H9 (cell line): Measurements from ENCODE around the gene TENM3. TPM values are rescaled to one million over a fixed set of nuclear protein-coding genes. Genes with fewer than 3 reads are reported as not detected.

Source experiments
- DNase-seq: peaks from one replicate; pipeline ENCODE4 v3.0.0-alpha.2; 2017
- H2AFZ ChIP-seq: one replicate; pipeline ENCODE4 v1.6.1; 2013; ENCODE audit warnings: mild to moderate bottlenecking, low read length, control low read depth, moderate library complexity
- H2AK5ac ChIP-seq: 2 replicates; pipeline ENCODE4 v1.6.1; 2013; ENCODE audit warnings: low read length, control low read depth, mixed read lengths; ENCODE audit not compliant: insufficient read length
- H2BK120ac ChIP-seq: one replicate; pipeline ENCODE4 v1.6.1; 2013; ENCODE audit warnings: low read depth, mild to moderate bottlenecking, low read length, control low read depth, inconsistent platforms; ENCODE audit not compliant: poor library complexity, severe bottlenecking
- H2BK12ac ChIP-seq: 2 replicates; pipeline ENCODE4 v1.6.1; 2013; ENCODE audit warnings: low read length, control low read depth, mixed read lengths, low read depth; ENCODE audit not compliant: insufficient read length
- H2BK15ac ChIP-seq: 2 replicates; pipeline ENCODE4 v1.6.1; 2013; ENCODE audit warnings: low read depth, low read length, control low read depth
- H2BK20ac ChIP-seq: one replicate; pipeline ENCODE4 v1.6.1; 2013; ENCODE audit warnings: low read depth, mild to moderate bottlenecking, low read length, control low read depth, inconsistent platforms; ENCODE audit not compliant: poor library complexity, severe bottlenecking
- H2BK5ac ChIP-seq: 2 replicates; pipeline ENCODE4 v1.6.1; 2013; ENCODE audit warnings: low read length, control low read depth, mixed read lengths; ENCODE audit not compliant: insufficient read length
- H3K14ac ChIP-seq: 2 replicates; pipeline ENCODE4 v1.6.1; 2013; ENCODE audit warnings: low read length, control low read depth; ENCODE audit not compliant: insufficient read depth
- H3K18ac ChIP-seq: 2 replicates; pipeline ENCODE4 v1.6.1; 2013; ENCODE audit warnings: low read depth, mild to moderate bottlenecking, mixed read lengths, low read length, control low read depth; ENCODE audit not compliant: insufficient read length
- H3K23ac ChIP-seq: 2 replicates; pipeline ENCODE4 v1.6.1; 2013; ENCODE audit warnings: low read length, control low read depth, mixed read lengths, low read depth; ENCODE audit not compliant: insufficient read length
- H3K23me2 ChIP-seq: 2 replicates; pipeline ENCODE4 v1.6.1; 2013; ENCODE audit warnings: low read depth, mild to moderate bottlenecking, mixed read lengths, low read length, control low read depth; ENCODE audit not compliant: insufficient read length, poor library complexity, severe bottlenecking
- H3K27ac ChIP-seq: 2 replicates; pipeline ENCODE4 v1.5.1; 2013; ENCODE audit warnings: low read length, control low read depth, mixed read lengths, low read depth; ENCODE audit not compliant: insufficient read length
- H3K27me3 ChIP-seq: 2 replicates; pipeline ENCODE4 v1.6.1; 2013; ENCODE audit warnings: low read length, control low read depth, inconsistent platforms; ENCODE audit not compliant: insufficient read depth
- H3K4ac ChIP-seq: 2 replicates; pipeline ENCODE4 v1.6.1; 2013; ENCODE audit warnings: low read depth, mild to moderate bottlenecking, control low read depth, inconsistent platforms, low read length, moderate library complexity
- H3K4me1 ChIP-seq: 2 replicates; pipeline ENCODE4 v1.6.1; 2013; ENCODE audit warnings: low read length, control low read depth, inconsistent platforms; ENCODE audit not compliant: insufficient read depth
- H3K4me2 ChIP-seq: 2 replicates; pipeline ENCODE4 v1.6.1; 2013; ENCODE audit warnings: low read length, control low read depth, mixed read lengths; ENCODE audit not compliant: insufficient read length, insufficient read depth
- H3K56ac ChIP-seq: 2 replicates; pipeline ENCODE4 v1.6.1; 2013; ENCODE audit warnings: low read depth, mild to moderate bottlenecking, mixed read lengths, low read length, control low read depth; ENCODE audit not compliant: insufficient read length
- H3K79me1 ChIP-seq: 2 replicates; pipeline ENCODE4 v1.6.1; 2013; ENCODE audit warnings: low read depth, mild to moderate bottlenecking, moderate library complexity, low read length, control low read depth, inconsistent platforms; ENCODE audit not compliant: insufficient read depth, poor library complexity, severe bottlenecking
- H3K79me2 ChIP-seq: 2 replicates; pipeline ENCODE4 v1.6.1; 2013; ENCODE audit warnings: low read length, control low read depth, inconsistent platforms; ENCODE audit not compliant: insufficient read depth
- H3K9ac ChIP-seq: 2 replicates; pipeline ENCODE4 v1.6.1; 2013; ENCODE audit warnings: low read length, control low read depth, mixed read lengths; ENCODE audit not compliant: insufficient read length; ENCODE audit errors: extremely low read depth
- H3K9me3 ChIP-seq: one replicate; pipeline ENCODE4 v1.6.1; 2013; ENCODE audit warnings: low read depth, low read length, inconsistent platforms; ENCODE audit not compliant: control insufficient read depth
- H3T11ph ChIP-seq: one replicate; pipeline ENCODE4 v1.6.1; 2013; ENCODE audit warnings: mild to moderate bottlenecking, low read length, control low read depth, inconsistent platforms
- H4K20me1 ChIP-seq: one replicate; pipeline ENCODE4 v1.6.1; 2013; ENCODE audit not compliant: control insufficient read depth, insufficient read length, insufficient read depth
- H4K5ac ChIP-seq: 2 replicates; pipeline ENCODE4 v1.6.1; 2013; ENCODE audit warnings: low read depth, mild to moderate bottlenecking, mixed read lengths, low read length, control low read depth; ENCODE audit not compliant: insufficient read length
- H4K8ac ChIP-seq: replicated peaks from 2 replicates; pipeline ENCODE4 v1.6.1; 2013; ENCODE audit warnings: low read length, control low read depth, mixed read lengths, low read depth; ENCODE audit not compliant: insufficient read length
- H4K91ac ChIP-seq: 2 replicates; pipeline ENCODE4 v1.6.1; 2013; ENCODE audit warnings: low read depth, mild to moderate bottlenecking, moderate library complexity, mixed read lengths, low read length, control low read depth; ENCODE audit not compliant: insufficient read length
- H3K27ac Mint-ChIP-seq, 3 experiments: 2 replicates in 2 of 3; 3 replicates in 1 of 3; pipeline ENCODE4 v1.8.0; 2020 to 2021; ENCODE audit warnings: mixed read lengths in 3 of 3, mild to moderate bottlenecking in 1 of 3, moderate library complexity in 1 of 3
- H3K27me3 Mint-ChIP-seq: 2 replicates; pipeline ENCODE4 v1.8.0; 2021; ENCODE audit warnings: low read depth, mild to moderate bottlenecking, moderate library complexity, mixed read lengths
- H3K36me3 Mint-ChIP-seq, 3 experiments: 2 replicates in 2 of 3; 3 replicates in 1 of 3; pipeline ENCODE4 v1.8.0; 2020 to 2021; ENCODE audit warnings: low read depth in 3 of 3, mixed read lengths in 3 of 3; ENCODE audit not compliant: insufficient read depth in 1 of 3
- H3K4me1 Mint-ChIP-seq, 2 experiments: 2 replicates each; pipeline ENCODE4 v1.8.0; 2020; ENCODE audit warnings: mixed read lengths in 2 of 2
- H3K4me3 Mint-ChIP-seq, 2 experiments: 2 replicates in 1 of 2; 3 replicates in 1 of 2; pipeline ENCODE4 v1.8.0; 2020 to 2021; ENCODE audit warnings: mild to moderate bottlenecking in 2 of 2, mixed read lengths in 2 of 2, moderate library complexity in 1 of 2
- H3K9me3 Mint-ChIP-seq, 2 experiments: 2 replicates in 1 of 2; 3 replicates in 1 of 2; pipeline ENCODE4 v1.8.0; 2020; ENCODE audit warnings: mild to moderate bottlenecking in 2 of 2, mixed read lengths in 2 of 2, moderate library complexity in 1 of 2
- CTCF ChIP-seq: fragments of 200-600 bp; sonication (generic); conservative IDR thresholded peaks from 3 replicates; pipeline ENCODE4 v1.8.0; 2021; ENCODE audit warnings: antibody characterized with exemption, mild to moderate bottlenecking
- WGBS: extraction: QIAGEN DNeasy Blood & Tissue Kit; methylation state at CpG from one replicate; pipeline ENCODE4 v1.1.7; 2013; ENCODE audit warnings: missing lambda C conversion rate, low lambda C conversion rate, mixed read lengths; ENCODE audit not compliant: insufficient read length; ENCODE audit errors: extremely low coverage; 5-methylcytosine and 5-hydroxymethylcytosine counted together
- total RNA-seq: library from RNA; stranded (reverse); gene quantifications from 2 replicates; pipeline ENCODE4 v1.2.1, GENCODE V29; 2021

Gene TENM3
- total RNA-seq, 1 experiment from 2014 or later, result 49.6 TPM

- H3K27ac ChIP-seq, result no peak overlapping the region
- Mint-ChIP-seq H3K4me1 (no peaks in the 10 kb centered on the region), H3K27ac (no peak overlapping the region), H3K4me3 (no peak overlapping the region), H3K27me3 (no peaks in the 10 kb centered on the region), H3K9me3 (no peaks in the 10 kb centered on the region), H3K36me3 (peaks cover 0 to 8% (median 2%) of the 10 kb centered on the region in 3 experiments; a peak in 5 of 7 replicates)
- H3K23me2 ChIP-seq, result no peaks in the 10 kb centered on the region
- H4K8ac ChIP-seq, result no peak overlapping the region
- H3K4me1 ChIP-seq, result no peaks in the 10 kb centered on the region
- H3K79me2 ChIP-seq, result no peaks in the 10 kb centered on the region
- no peak overlapping the region for H3K14ac ChIP-seq
- H2BK120ac ChIP-seq, result no peak overlapping the region
- no peak overlapping the region for H4K91ac ChIP-seq
- no peak overlapping the region for H2AK5ac ChIP-seq
- no peak overlapping the region for H2BK15ac ChIP-seq
- no peak overlapping the region for H3K18ac ChIP-seq
- DNase-seq, result no peak
- H3K23ac ChIP-seq, result no peak overlapping the region
- no peak overlapping the region for H3K56ac ChIP-seq
- TF ChIP-seq CTCF, result no peak
- no peak overlapping the region for H3K4ac ChIP-seq
- no peak overlapping the region for H2BK12ac ChIP-seq
- no peaks in the 10 kb centered on the region for H3K9me3 ChIP-seq
- WGBS, result no CpG with 5 or more reads among the region's 2 CpGs
- no peak overlapping the region for H2BK20ac ChIP-seq
- no peak overlapping the region for H4K5ac ChIP-seq
- H3K27me3 ChIP-seq, result no peaks in the 10 kb centered on the region
- no peaks in the 10 kb centered on the region for H4K20me1 ChIP-seq
- H3K9ac ChIP-seq, result no peak overlapping the region
- no peak overlapping the region for H2BK5ac ChIP-seq
- no peak overlapping the region for H2AFZ ChIP-seq
- no peak overlapping the region for H3K4me2 ChIP-seq
- no peaks in the 10 kb centered on the region for H3K79me1 ChIP-seq
- no peak overlapping the region for H3T11ph ChIP-seq
Measured at GRCh38 chr4:182724414-182724813, 481.2 kb downstream of the TENM3 start.
